Measurements from ENCODE around the gene CNPY4.
A peak's percentile ranks its signal among the peaks of the same experiment; 100 is the strongest.

CNPY4 gene

GRCh38 chr7:100130608-100131453, 11.4 kb downstream of the CNPY4 start:
- Mint-ChIP-seq H3K9me3 (no peaks in the 10 kb centered on the region), H3K4me3 (no peak overlapping the region), H3K4me1 (peaks cover 25% of the 10 kb centered on the region), H3K27me3 (ENCODE audit: low read depth, poor library complexity) (peaks cover 17% of the 10 kb centered on the region), H3K36me3 (ENCODE audit: low read depth) (no peaks in the 10 kb centered on the region), H3K27ac (no peak overlapping the region)
- DNase-seq = peak; percentile 95
- TF ChIP-seq CTCF (IDR thresholded peaks at IDR 0.05) = peak; percentile 90

GRCh38 chr7:100132126-100132525, 12.7 kb downstream of the CNPY4 start:
- Mint-ChIP-seq H3K36me3 (ENCODE audit: low read depth) (no peaks in the 10 kb centered on the region), H3K9me3 (no peaks in the 10 kb centered on the region), H3K27me3 (ENCODE audit: low read depth, poor library complexity) (peaks cover 17% of the 10 kb centered on the region), H3K4me1 (peaks cover 20% of the 10 kb centered on the region), H3K4me3 (no peak overlapping the region), H3K27ac (no peak overlapping the region)
- TF ChIP-seq CTCF (IDR thresholded peaks at IDR 0.05) = no peak
- DNase-seq = no peak

- TF ChIP-seq CTCF (IDR thresholded peaks at IDR 0.05) = peak; percentile 95
- DNase-seq = peak; percentile 70
- Mint-ChIP-seq H3K36me3 (ENCODE audit: low read depth) (no peaks in the 10 kb centered on the region), H3K27ac (no peak overlapping the region), H3K27me3 (ENCODE audit: low read depth, poor library complexity) (peaks cover 17% of the 10 kb centered on the region), H3K9me3 (no peaks in the 10 kb centered on the region), H3K4me3 (no peak overlapping the region), H3K4me1 (peaks cover 20% of the 10 kb centered on the region)
These were observed 13.3 kb downstream of the CNPY4 start for GRCh38 chr7:100132697-100133151.

- TF ChIP-seq CTCF (IDR thresholded peaks at IDR 0.05) = no peak
- H3K27ac Mint-ChIP-seq = no peak overlapping the region
- H3K9me3 Mint-ChIP-seq = no peaks in the 10 kb centered on the region
- H3K36me3 Mint-ChIP-seq (ENCODE audit: low read depth) = no peaks in the 10 kb centered on the region
- H3K27me3 Mint-ChIP-seq (ENCODE audit: low read depth, poor library complexity) = peaks cover 10% of the 10 kb centered on the region
- peaks cover 7% of the 10 kb centered on the region for H3K4me1 Mint-ChIP-seq
- no peak for DNase-seq
- H3K4me3 Mint-ChIP-seq = no peak overlapping the region
These were observed 18.7 kb downstream of the CNPY4 start for GRCh38 chr7:100137851-100138760.

GRCh38 chr7:100141555-100141949, 22.1 kb downstream of the CNPY4 start:
- H3K4me1 Mint-ChIP-seq = no peaks in the 10 kb centered on the region
- no peak overlapping the region for H3K4me3 Mint-ChIP-seq
- no peak for TF ChIP-seq CTCF (IDR thresholded peaks at IDR 0.05)
- H3K36me3 Mint-ChIP-seq (ENCODE audit: low read depth) = no peaks in the 10 kb centered on the region
- no peak overlapping the region for H3K27ac Mint-ChIP-seq
- DNase-seq = no peak
- H3K9me3 Mint-ChIP-seq = no peaks in the 10 kb centered on the region
- H3K27me3 Mint-ChIP-seq (ENCODE audit: low read depth, poor library complexity) = peaks cover 13% of the 10 kb centered on the region

Measured in nephron progenitor cell (in vitro differentiated cells).